Fibroblast of skin of scalp (primary cell): ENCODE measurements around the gene LMTK3.

Source experiments
- DNase-seq: peaks from one replicate; pipeline ENCODE4 v3.0.0-alpha.2; 2013

LMTK3 gene

GRCh38 chr19:48469934-48470680 is 41.5 kb downstream of the LMTK3 start:
- DNase-seq, result no peak

- DNase-seq, result peak; percentile 87
Measured at GRCh38 chr19:48469289-48469881, 42.2 kb downstream of the LMTK3 start, which contains the start of gene CYTH2. CYTH2 (plus strand) TSS chr19:48469369; CDS start chr19:48469508, 139 bp downstream.

GRCh38 chr19:48468772-48469288 is 42.8 kb downstream of the LMTK3 start:
- peak; percentile 100 for DNase-seq

GRCh38 chr19:48466561-48467325 is 44.9 kb downstream of the LMTK3 start:
- no peak for DNase-seq

GRCh38 chr19:48465215-48465614 is 46.4 kb downstream of the LMTK3 start:
- DNase-seq, result no peak

- DNase-seq, result no peak
Measured at GRCh38 chr19:48461982-48462655, 49.5 kb downstream of the LMTK3 start.

GRCh38 chr19:48461651-48461981 is 50.0 kb downstream of the LMTK3 start:
- no peak for DNase-seq

- no peak for DNase-seq
Measured at GRCh38 chr19:48458016-48458415, 53.6 kb downstream of the LMTK3 start.

- DNase-seq, result no peak
Measured at GRCh38 chr19:48456864-48457263, 54.8 kb downstream of the LMTK3 start.

- no peak for DNase-seq
Measured at GRCh38 chr19:48455908-48456562, 55.6 kb downstream of the LMTK3 start.

- no peak for DNase-seq
Measured at GRCh38 chr19:48455171-48455907, 56.3 kb downstream of the LMTK3 start, which contains the start of gene KCNJ14. KCNJ14 (plus strand) TSS chr19:48455574; CDS start chr19:48461725, 6,151 bp downstream.

GRCh38 chr19:48454150-48454730 is 57.4 kb downstream of the LMTK3 start:
- no peak for DNase-seq

GRCh38 chr19:48452289-48453190 is 59.1 kb downstream of the LMTK3 start:
- no peak for DNase-seq

GRCh38 chr19:48451624-48452023 is 60.0 kb downstream of the LMTK3 start:
- DNase-seq, result no peak

GRCh38 chr19:48450863-48451262 is 60.8 kb downstream of the LMTK3 start:
- DNase-seq, result no peak

GRCh38 chr19:48450441-48450840 is 61.2 kb downstream of the LMTK3 start:
- DNase-seq, result no peak

- DNase-seq, result no peak
Measured at GRCh38 chr19:48448563-48448962, 63.1 kb downstream of the LMTK3 start.

GRCh38 chr19:48446579-48446978 is 65.1 kb downstream of the LMTK3 start:
- DNase-seq, result no peak

GRCh38 chr19:48445606-48446481 is 65.8 kb downstream of the LMTK3 start, which contains the start of gene GRWD1:
GRWD1 (plus strand) TSS chr19:48445983; CDS start chr19:48446006, 23 bp downstream.
- DNase-seq, result peak; percentile 95
